ENCODE results near the gene DLL4.
"Not testable (repeated sequence)": the region's sequence is repeated elsewhere in the genome, so short reads cannot be mapped to it uniquely, and the experiment has no call there.

DLL4 gene

GRCh38 chr15:40951764-40952163 is 22.6 kb downstream of the DLL4 start:
- peak overlapping the region; percentile 77 for H3K4me3 ChIP-seq (ENCODE audit: low read length)
- H3K36me3 ChIP-seq (replicated peaks; ENCODE audit: low read depth, low read length) = peaks cover 3% of the 10 kb centered on the region
- no peaks in the 10 kb centered on the region for H3K79me2 ChIP-seq (ENCODE audit: low read length)
- H4K20me1 ChIP-seq (ENCODE audit: insufficient read depth, low read length) = no peaks in the 10 kb centered on the region
- H3K27me3 ChIP-seq (ENCODE audit: low read depth, low read length) = no peaks in the 10 kb centered on the region
- no peak overlapping the region for H3K27ac ChIP-seq (ENCODE audit: low read length)
- 0 out of 2 replicates have a peak overlapping the region, but pooled peaks have one; percentile 50 for H2AFZ ChIP-seq (ENCODE audit: low read depth, low read length)
- no peaks in the 10 kb centered on the region for H3K9me3 ChIP-seq (ENCODE audit: insufficient read depth, low read length)
- peaks cover 14% of the 10 kb centered on the region for H3K4me1 ChIP-seq (ENCODE audit: low read length)
- TF ChIP-seq CTCF (IDR thresholded peaks at IDR 0.05; ENCODE audit: low read depth, low read length) (no peak), EZH2phosphoT487 (IDR thresholded peaks at IDR 0.05; ENCODE audit: low read depth) (no peak)
- H3K4me2 ChIP-seq (ENCODE audit: low read length) = peak overlapping the region; percentile 79
- H3K9ac ChIP-seq (ENCODE audit: low read length) = peak overlapping the region; percentile 71

DNA sequence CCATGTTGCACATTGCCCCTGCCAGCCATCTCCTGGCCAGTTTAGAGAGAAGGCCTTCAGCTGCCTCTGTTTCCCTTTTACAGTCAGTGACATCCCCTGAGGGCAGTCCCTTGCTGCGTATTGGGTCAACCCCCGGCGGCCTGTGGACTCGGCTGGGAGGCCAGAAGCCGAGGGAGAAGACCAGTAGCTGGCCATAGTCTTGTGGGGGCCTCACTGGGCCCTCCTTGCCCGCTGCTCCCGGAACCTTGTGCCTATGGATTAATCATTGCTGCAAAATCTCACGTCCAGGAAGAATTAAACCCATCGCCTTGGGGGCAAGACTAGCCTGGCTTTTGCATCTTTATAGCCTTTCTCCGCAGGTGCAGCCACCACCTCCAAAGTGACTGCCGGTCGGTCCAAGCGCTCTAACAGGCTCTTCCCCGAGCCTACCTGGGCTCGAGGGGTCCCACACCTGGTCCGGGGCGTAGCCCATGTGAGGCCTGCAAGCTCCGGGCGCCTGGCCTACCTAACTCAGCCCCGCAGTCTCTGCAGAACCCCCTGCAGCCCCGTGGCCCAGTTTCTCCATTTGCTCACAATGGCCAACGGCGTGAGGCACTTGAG is 23.3 kb downstream of the DLL4 start:
- H2AFZ ChIP-seq (ENCODE audit: low read depth, low read length) = 0 out of 2 replicates have a peak overlapping the region, but pooled peaks have one; percentile 50
- H3K27ac ChIP-seq (ENCODE audit: low read length) = peak overlapping the region; percentile 53
- peak overlapping the region; percentile 77 for H3K4me3 ChIP-seq (ENCODE audit: low read length)
- peaks cover 3% of the 10 kb centered on the region for H3K36me3 ChIP-seq (replicated peaks; ENCODE audit: low read depth, low read length)
- TF ChIP-seq CTCF (IDR thresholded peaks at IDR 0.05; ENCODE audit: low read depth, low read length) (no peak), EZH2phosphoT487 (IDR thresholded peaks at IDR 0.05; ENCODE audit: low read depth) (no peak)
- H4K20me1 ChIP-seq (ENCODE audit: insufficient read depth, low read length) = no peaks in the 10 kb centered on the region
- H3K9me3 ChIP-seq (ENCODE audit: insufficient read depth, low read length) = no peaks in the 10 kb centered on the region
- no peaks in the 10 kb centered on the region for H3K27me3 ChIP-seq (ENCODE audit: low read depth, low read length)
- H3K4me1 ChIP-seq (ENCODE audit: low read length) = peaks cover 14% of the 10 kb centered on the region
- no peaks in the 10 kb centered on the region for H3K79me2 ChIP-seq (ENCODE audit: low read length)
- H3K4me2 ChIP-seq (ENCODE audit: low read length) = peak overlapping the region; percentile 79
- peak overlapping the region; percentile 71 for H3K9ac ChIP-seq (ENCODE audit: low read length)

- H3K4me3 ChIP-seq (ENCODE audit: low read length) = peak within 1 kb of the TSS; percentile 77
- H3K79me2 ChIP-seq (ENCODE audit: low read length) = no peaks in the 10 kb centered on the region
- peak within 1 kb of the TSS; percentile 50; the same call in 1 of the 2 replicates for H2AFZ ChIP-seq (ENCODE audit: low read depth, low read length)
- H3K9me3 ChIP-seq (ENCODE audit: insufficient read depth, low read length) = no peaks in the 10 kb centered on the region
- peak within 1 kb of the TSS; percentile 71 for H3K9ac ChIP-seq (ENCODE audit: low read length)
- peak within 1 kb of the TSS; percentile 53 for H3K27ac ChIP-seq (ENCODE audit: low read length)
- peaks cover 3% of the 10 kb centered on the region for H3K36me3 ChIP-seq (replicated peaks; ENCODE audit: low read depth, low read length)
- no peaks in the 10 kb centered on the region for H3K27me3 ChIP-seq (ENCODE audit: low read depth, low read length)
- no peak for TF ChIP-seq EZH2phosphoT487 (IDR thresholded peaks at IDR 0.05; ENCODE audit: low read depth)
- TF ChIP-seq CTCF (IDR thresholded peaks at IDR 0.05; ENCODE audit: low read depth, low read length) = no peak; the same call in 1 of the 2 replicates
- peaks cover 14% of the 10 kb centered on the region for H3K4me1 ChIP-seq (ENCODE audit: low read length)
- peak within 1 kb of the TSS; percentile 91 for H3K4me2 ChIP-seq (ENCODE audit: low read length)
- H4K20me1 ChIP-seq (ENCODE audit: insufficient read depth, low read length) = no peaks in the 10 kb centered on the region
Measured at GRCh38 chr15:40952901-40953712, 24.0 kb downstream of the DLL4 start, which contains the start of gene CHAC1. CHAC1 (plus strand) TSS chr15:40953471; CDS start chr15:40953584, 113 bp downstream.

- no peak overlapping the region; the same call in 1 of the 2 replicates for H2AFZ ChIP-seq (ENCODE audit: low read depth, low read length)
- no peak overlapping the region for H3K27ac ChIP-seq (ENCODE audit: low read length)
- H3K9me3 ChIP-seq (ENCODE audit: insufficient read depth, low read length) = no peaks in the 10 kb centered on the region
- peaks cover 3% of the 10 kb centered on the region for H3K36me3 ChIP-seq (replicated peaks; ENCODE audit: low read depth, low read length)
- peak overlapping the region; percentile 57 for H3K9ac ChIP-seq (ENCODE audit: low read length)
- peak overlapping the region; percentile 77 for H3K4me3 ChIP-seq (ENCODE audit: low read length)
- peaks cover 14% of the 10 kb centered on the region for H3K4me1 ChIP-seq (ENCODE audit: low read length)
- H3K79me2 ChIP-seq (ENCODE audit: low read length) = no peaks in the 10 kb centered on the region
- TF ChIP-seq CTCF (IDR thresholded peaks at IDR 0.05; ENCODE audit: low read depth, low read length) (no peak), EZH2phosphoT487 (IDR thresholded peaks at IDR 0.05; ENCODE audit: low read depth) (no peak)
- no peaks in the 10 kb centered on the region for H4K20me1 ChIP-seq (ENCODE audit: insufficient read depth, low read length)
- H3K27me3 ChIP-seq (ENCODE audit: low read depth, low read length) = no peaks in the 10 kb centered on the region
- H3K4me2 ChIP-seq (ENCODE audit: low read length) = peak overlapping the region; percentile 91
Measured at GRCh38 chr15:40953713-40954074, 24.6 kb downstream of the DLL4 start.

- H4K20me1 ChIP-seq (ENCODE audit: insufficient read depth, low read length) = not testable (repeated sequence)
- H3K9ac ChIP-seq (ENCODE audit: low read length) = peak overlapping the region; percentile 57
- peak overlapping the region; percentile 77 for H3K4me3 ChIP-seq (ENCODE audit: low read length)
Measured at GRCh38 chr15:40954158-40954848, 25.2 kb downstream of the DLL4 start.

More at GRCh38 chr15:40954158-40954848, 25.2 kb downstream of the DLL4 start:
- not testable (repeated sequence) for H2AFZ ChIP-seq (ENCODE audit: low read depth, low read length); H3K36me3 ChIP-seq (replicated peaks; ENCODE audit: low read depth, low read length); H3K27me3 ChIP-seq (ENCODE audit: low read depth, low read length); H3K79me2 ChIP-seq (ENCODE audit: low read length); H3K9me3 ChIP-seq (ENCODE audit: insufficient read depth, low read length); H3K27ac ChIP-seq (ENCODE audit: low read length)
- Histone ChIP-seq H3K4me1 (ENCODE audit: low read length) (peaks cover 14% of the 10 kb centered on the region), H3K4me2 (ENCODE audit: low read length) (peak overlapping the region; percentile 91)

Measured in OCI-LY3 (cell line).